Measurements from ENCODE around the gene LAMA4. TPM values are rescaled to one million over a fixed set of nuclear protein-coding genes. Genes with fewer than 3 reads are reported as not detected.
A peak's percentile ranks its signal among the peaks of the same experiment; 100 is the strongest.

LAMA4 gene
- total and polyA plus RNA-seq, 4 donors, result 2.1 to 6.0 (median 3.5) TPM

GRCh38 chr6:112269979-112270566 lies 15.7 kb upstream of the LAMA4 start:
- 92% methylated on average over 3 of the region's 3 CpGs for WGBS
- TF ChIP-seq JUND (IDR thresholded peaks at IDR 0.05) (no peak), SP1 (IDR thresholded peaks at IDR 0.05) (no peak), FOXA1 (IDR thresholded peaks at IDR 0.05) (no peak), ATF3 (IDR thresholded peaks at IDR 0.05) (no peak), TAF1 (conservative IDR thresholded peaks at IDR 0.05) (no peak), GABPA (IDR thresholded peaks at IDR 0.05 in 1 of 2, conservative IDR thresholded peaks at IDR 0.05 in 1 of 2) (no peak), HNF4A (conservative IDR thresholded peaks at IDR 0.05) (no peak), YY1 (IDR thresholded peaks at IDR 0.05) (no peak), EGR1 (IDR thresholded peaks at IDR 0.05; ENCODE audit: low read depth in 2 of 2) (no peak), HNF4G (IDR thresholded peaks at IDR 0.05) (no peak), ZBTB33 (IDR thresholded peaks at IDR 0.05) (no peak)
- H3K27ac ChIP-seq (ENCODE audit: low read depth in 1 of 2, low read length in 2 of 2), result no peak overlapping the region

GRCh38 chr6:112269114-112269513 lies 14.7 kb upstream of the LAMA4 start:
- no peak for TF ChIP-seq RXRA (IDR thresholded peaks at IDR 0.05)
- peak; percentile 50 to 70 for TF ChIP-seq RAD21 (IDR thresholded peaks at IDR 0.05)
- Histone ChIP-seq H3K9ac (ENCODE audit: low read depth in 1 of 2, low read length in 2 of 2) (no peak overlapping the region), H3K36me3 (ENCODE audit: control insufficient read depth in 4 of 4, insufficient read depth in 3 of 4, low read depth in 1 of 4, low read length in 3 of 4) (no peaks in the 10 kb centered on the region), H3K27me3 (ENCODE audit: control insufficient read depth in 4 of 4, insufficient read depth in 4 of 4, low read length in 3 of 4) (no peaks in the 10 kb centered on the region), H3K4me1 (ENCODE audit: control insufficient read depth in 4 of 4, insufficient read depth in 4 of 4, low read length in 3 of 4) (no peaks in the 10 kb centered on the region), H3K9me3 (ENCODE audit: control insufficient read depth in 4 of 4, low read length in 3 of 4) (no peaks in the 10 kb centered on the region), H3K27ac (ENCODE audit: low read depth in 1 of 2, low read length in 2 of 2) (no peak overlapping the region), H3K4me3 (ENCODE audit: low read depth in 1 of 3, low read length in 3 of 3) (no peak overlapping the region)
- no peak for DNase-seq (ENCODE audit: low spot score)
- WGBS, result 73% methylated on average over 5 of the region's 5 CpGs

More at GRCh38 chr6:112269979-112270566, 15.7 kb upstream of the LAMA4 start:
- no peak for DNase-seq (ENCODE audit: low spot score)
- Histone ChIP-seq H3K4me3 (ENCODE audit: low read depth in 1 of 3, low read length in 3 of 3) (no peak overlapping the region), H3K4me1 (ENCODE audit: control insufficient read depth in 4 of 4, insufficient read depth in 4 of 4, low read length in 3 of 4) (no peaks in the 10 kb centered on the region), H3K36me3 (ENCODE audit: control insufficient read depth in 4 of 4, insufficient read depth in 3 of 4, low read depth in 1 of 4, low read length in 3 of 4) (no peaks in the 10 kb centered on the region), H3K27me3 (ENCODE audit: control insufficient read depth in 4 of 4, insufficient read depth in 4 of 4, low read length in 3 of 4) (no peaks in the 10 kb centered on the region), H3K9me3 (ENCODE audit: control insufficient read depth in 4 of 4, low read length in 3 of 4) (no peaks in the 10 kb centered on the region), H3K9ac (ENCODE audit: low read depth in 1 of 2, low read length in 2 of 2) (no peak overlapping the region)

GRCh38 chr6:112268654-112269053 lies 14.3 kb upstream of the LAMA4 start:
- Histone ChIP-seq H3K9ac (ENCODE audit: low read depth in 1 of 2, low read length in 2 of 2) (no peak overlapping the region), H3K9me3 (ENCODE audit: control insufficient read depth in 4 of 4, low read length in 3 of 4) (no peaks in the 10 kb centered on the region), H3K4me1 (ENCODE audit: control insufficient read depth in 4 of 4, insufficient read depth in 4 of 4, low read length in 3 of 4) (no peaks in the 10 kb centered on the region), H3K4me3 (ENCODE audit: low read depth in 1 of 3, low read length in 3 of 3) (no peak overlapping the region), H3K27me3 (ENCODE audit: control insufficient read depth in 4 of 4, insufficient read depth in 4 of 4, low read length in 3 of 4) (no peaks in the 10 kb centered on the region), H3K27ac (ENCODE audit: low read depth in 1 of 2, low read length in 2 of 2) (no peak overlapping the region), H3K36me3 (ENCODE audit: control insufficient read depth in 4 of 4, insufficient read depth in 3 of 4, low read depth in 1 of 4, low read length in 3 of 4) (no peaks in the 10 kb centered on the region)
- 81% methylated on average over 2 of the region's 2 CpGs for WGBS
- TF ChIP-seq CTCF (IDR thresholded peaks at IDR 0.05; ENCODE audit: low read depth, low read length, missing input control), result no peak
- DNase-seq (ENCODE audit: low spot score), result no peak

Data from liver (tissue), 9 donors.